Smooth muscle cell (in vitro differentiated cells): ENCODE data around the gene CAAP1. TPM values are rescaled to one million over a fixed set of nuclear protein-coding genes. Genes with fewer than 3 reads are reported as not detected.

ENCODE experiments used
- DNase-seq: peaks from one replicate; lab custom pipeline; 2025; ENCODE audit not compliant: unreplicated experiment; lab: John Stamatoyannopoulos, UW
- H2AFZ ChIP-seq: fragments of 200-600 bp; sonication (generic); 2 replicates; pipeline ENCODE4 v1.6.0; 2016; ENCODE audit warnings: antibody characterized with exemption, low read depth, mild to moderate bottlenecking
- H3F3A ChIP-seq: fragments of 200-600 bp; sonication (generic); 2 replicates; pipeline ENCODE4 v1.6.0; 2017; ENCODE audit warnings: antibody characterized with exemption, low read depth
- H3K27ac ChIP-seq: fragments of 200-600 bp; sonication (generic); 2 replicates; pipeline ENCODE4 v1.5.1; 2016; ENCODE audit warnings: low read depth, mild to moderate bottlenecking
- H3K27me3 ChIP-seq: fragments of 200-600 bp; sonication (generic); 2 replicates; pipeline ENCODE4 v1.6.1; 2016; ENCODE audit warnings: low read depth, mild to moderate bottlenecking
- H3K36me3 ChIP-seq: fragments of 200-600 bp; sonication (generic); 2 replicates; pipeline ENCODE4 v1.5.1; 2016; ENCODE audit warnings: low read depth
- H3K4me1 ChIP-seq: fragments of 200-600 bp; sonication (generic); 2 replicates; pipeline ENCODE4 v1.5.1; 2016; ENCODE audit warnings: low read depth
- H3K4me2 ChIP-seq: fragments of 200-600 bp; sonication (generic); 2 replicates; pipeline ENCODE4 v1.6.0; 2016; ENCODE audit warnings: mild to moderate bottlenecking
- H3K4me3 ChIP-seq: fragments of 200-600 bp; sonication (generic); 2 replicates; pipeline ENCODE4 v1.5.1; 2016; ENCODE audit warnings: mild to moderate bottlenecking
- H3K79me2 ChIP-seq: fragments of 200-600 bp; sonication (generic); 2 replicates; pipeline ENCODE4 v1.6.0; 2016; ENCODE audit warnings: low read depth, mild to moderate bottlenecking
- H3K9ac ChIP-seq: fragments of 200-600 bp; sonication (generic); 2 replicates; pipeline ENCODE4 v1.6.0; 2016; ENCODE audit warnings: low read depth
- H3K9me3 ChIP-seq: fragments of 200-600 bp; sonication (generic); replicated peaks from 2 replicates; pipeline ENCODE4 v1.5.1; 2016; ENCODE audit warnings: low read depth
- H4K20me1 ChIP-seq: fragments of 200-600 bp; sonication (generic); 2 replicates; pipeline ENCODE4 v1.6.0; 2016; ENCODE audit warnings: low read depth
- WGBS: methylation state at CpG from one replicate; pipeline ENCODE4 v1.1.7; 2016; ENCODE audit warnings: low lambda C conversion rate; 5-methylcytosine and 5-hydroxymethylcytosine counted together
- polyA plus RNA-seq: library from polyadenylated mRNA; unstranded; fragments of >200 nt; fragmentation: Nextera tagmentation; extraction: Ambion mirVana; gene quantifications from 2 replicates; pipeline ENCODE4 v1.2.1, GENCODE V29; 2016
- total RNA-seq: library from RNA; depleted of rRNA; stranded (reverse); fragments of >200 nt; gene quantifications from 2 replicates; pipeline ENCODE4 v1.2.3, GENCODE V29; 2014
- TF ChIP-seq, protein P1 (sequence below): fragments of 200-600 bp; sonication (generic); IDR thresholded peaks from 2 replicates; pipeline ENCODE4 v1.5.1; 2017; ENCODE audit warnings: borderline replicate concordance, mild to moderate bottlenecking, antibody characterized with exemption; ENCODE audit not compliant: insufficient read depth, poor library complexity, severe bottlenecking

Gene CAAP1
- total and polyA plus RNA-seq, 2 experiments from 2014 or later: 18.4 to 18.7 TPM

DNA sequence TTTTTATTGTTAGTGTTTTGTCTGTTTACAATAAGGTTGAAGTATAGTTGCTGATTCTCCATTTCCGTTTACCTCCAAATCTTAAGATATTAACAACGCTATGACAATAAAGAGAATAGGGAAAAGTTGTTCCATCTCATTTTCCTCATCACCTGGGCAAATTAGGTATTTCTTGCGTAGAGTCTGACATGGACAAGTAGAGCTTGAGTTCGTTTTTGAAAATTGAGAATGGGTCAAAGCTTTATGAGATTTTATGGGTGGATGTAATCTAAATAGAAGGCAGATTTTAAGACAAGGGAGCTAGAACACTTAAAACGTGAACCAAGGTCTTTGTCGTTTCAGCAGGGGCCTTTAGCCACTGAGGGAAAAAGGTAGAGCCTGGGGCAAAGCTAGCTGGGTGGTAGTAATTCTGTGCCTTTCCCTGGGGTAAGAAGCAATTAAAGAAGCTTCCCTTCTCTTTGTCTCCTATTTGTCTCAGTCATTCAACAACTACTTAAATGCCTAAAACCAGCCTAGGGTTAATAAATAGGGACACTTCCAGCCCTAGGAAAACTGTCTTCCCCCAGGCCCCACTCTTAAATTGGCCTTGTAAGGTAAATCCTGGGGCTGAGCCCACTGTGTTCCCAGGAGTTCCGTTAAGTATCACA, 551 bp upstream of the CAAP1 start:
- Histone ChIP-seq H3K79me2 (peaks cover 38% of the 10 kb centered on the region), H3K4me2 (peak overlapping the region; percentile 95), H3K4me1 (peaks cover 8% of the 10 kb centered on the region), H3K27ac (peak overlapping the region; percentile 95), H3K36me3 (no peaks in the 10 kb centered on the region), H3K9me3 (no peaks in the 10 kb centered on the region), H3K9ac (peak overlapping the region; percentile 95), H2AFZ (peak overlapping the region; percentile 93), H3K4me3 (peak overlapping the region; percentile 93), H3F3A (peaks cover 3% of the 10 kb centered on the region), H3K27me3 (no peaks in the 10 kb centered on the region), H4K20me1 (peaks cover 4% of the 10 kb centered on the region)
- DNase-seq: no peak
- WGBS: 18% methylated on average over 7 of the region's 7 CpGs
- TF ChIP-seq, protein P1, sequence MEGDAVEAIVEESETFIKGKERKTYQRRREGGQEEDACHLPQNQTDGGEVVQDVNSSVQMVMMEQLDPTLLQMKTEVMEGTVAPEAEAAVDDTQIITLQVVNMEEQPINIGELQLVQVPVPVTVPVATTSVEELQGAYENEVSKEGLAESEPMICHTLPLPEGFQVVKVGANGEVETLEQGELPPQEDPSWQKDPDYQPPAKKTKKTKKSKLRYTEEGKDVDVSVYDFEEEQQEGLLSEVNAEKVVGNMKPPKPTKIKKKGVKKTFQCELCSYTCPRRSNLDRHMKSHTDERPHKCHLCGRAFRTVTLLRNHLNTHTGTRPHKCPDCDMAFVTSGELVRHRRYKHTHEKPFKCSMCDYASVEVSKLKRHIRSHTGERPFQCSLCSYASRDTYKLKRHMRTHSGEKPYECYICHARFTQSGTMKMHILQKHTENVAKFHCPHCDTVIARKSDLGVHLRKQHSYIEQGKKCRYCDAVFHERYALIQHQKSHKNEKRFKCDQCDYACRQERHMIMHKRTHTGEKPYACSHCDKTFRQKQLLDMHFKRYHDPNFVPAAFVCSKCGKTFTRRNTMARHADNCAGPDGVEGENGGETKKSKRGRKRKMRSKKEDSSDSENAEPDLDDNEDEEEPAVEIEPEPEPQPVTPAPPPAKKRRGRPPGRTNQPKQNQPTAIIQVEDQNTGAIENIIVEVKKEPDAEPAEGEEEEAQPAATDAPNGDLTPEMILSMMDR: no peak

DNA sequence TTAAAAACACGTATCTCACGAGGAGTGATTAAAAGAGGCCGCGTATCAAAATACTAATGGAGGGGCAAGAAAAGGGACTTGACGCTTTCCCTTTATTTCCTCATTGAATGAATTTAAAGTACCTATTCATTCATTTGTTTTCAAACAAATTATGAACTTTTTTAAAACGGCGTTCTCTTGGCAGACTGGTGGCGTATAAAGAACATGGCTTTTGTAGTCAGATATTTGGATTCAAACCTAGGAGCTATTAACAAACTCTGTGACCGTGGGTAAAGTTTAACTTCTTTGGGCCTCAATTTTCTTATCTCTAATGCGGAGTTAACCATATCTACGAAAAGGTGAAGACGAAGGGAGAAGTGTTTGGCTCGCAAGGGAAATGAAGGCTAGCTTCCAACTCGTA, 876 bp downstream of the CAAP1 start:
- Histone ChIP-seq H3K4me3 (peak overlapping the region; percentile 93), H3F3A (peaks cover 3% of the 10 kb centered on the region), H3K4me2 (peak overlapping the region; percentile 95), H3K9ac (peak overlapping the region; percentile 95), H3K36me3 (no peaks in the 10 kb centered on the region), H2AFZ (peak overlapping the region; percentile 93), H4K20me1 (peaks cover 4% of the 10 kb centered on the region), H3K9me3 (no peaks in the 10 kb centered on the region), H3K27me3 (no peaks in the 10 kb centered on the region), H3K79me2 (peaks cover 52% of the 10 kb centered on the region), H3K27ac (peak overlapping the region; percentile 95), H3K4me1 (peaks cover 8% of the 10 kb centered on the region)
- 1% methylated on average over 14 of the region's 14 CpGs for WGBS
- TF ChIP-seq, protein P1: no peak
- DNase-seq: no peak

DNA sequence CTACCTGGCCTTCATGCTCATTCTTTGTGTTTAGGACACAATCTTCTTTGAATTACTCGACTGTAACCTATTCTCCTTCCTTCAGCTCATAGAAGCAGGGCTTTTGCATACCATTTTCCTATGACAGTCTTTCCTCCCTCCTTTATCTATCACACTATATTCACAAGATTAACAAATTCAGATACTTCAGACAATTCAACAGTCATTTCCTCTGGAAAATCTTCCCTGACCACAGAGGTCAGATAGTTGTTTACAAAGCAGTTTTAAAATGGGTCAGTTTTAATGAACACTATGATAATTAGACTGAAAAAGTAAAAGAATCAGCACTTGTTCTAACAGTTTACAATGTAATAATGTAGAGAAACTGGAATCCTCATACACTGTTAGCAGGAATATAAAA, 4.3 kb downstream of the CAAP1 start:
- Histone ChIP-seq H3F3A (peaks cover under 1% of the 10 kb centered on the region), H3K4me3 (no peak overlapping the region), H3K27ac (no peak overlapping the region), H2AFZ (no peak overlapping the region), H3K27me3 (no peaks in the 10 kb centered on the region), H4K20me1 (peaks cover 14% of the 10 kb centered on the region), H3K79me2 (peaks cover 72% of the 10 kb centered on the region), H3K9ac (no peak overlapping the region), H3K36me3 (peaks cover 10% of the 10 kb centered on the region), H3K4me2 (no peak overlapping the region), H3K9me3 (no peaks in the 10 kb centered on the region), H3K4me1 (peaks cover 8% of the 10 kb centered on the region)
- TF ChIP-seq, protein P1: no peak
- no peak for DNase-seq
- 84% methylated on average over 1 of the region's 1 CpG for WGBS

DNA sequence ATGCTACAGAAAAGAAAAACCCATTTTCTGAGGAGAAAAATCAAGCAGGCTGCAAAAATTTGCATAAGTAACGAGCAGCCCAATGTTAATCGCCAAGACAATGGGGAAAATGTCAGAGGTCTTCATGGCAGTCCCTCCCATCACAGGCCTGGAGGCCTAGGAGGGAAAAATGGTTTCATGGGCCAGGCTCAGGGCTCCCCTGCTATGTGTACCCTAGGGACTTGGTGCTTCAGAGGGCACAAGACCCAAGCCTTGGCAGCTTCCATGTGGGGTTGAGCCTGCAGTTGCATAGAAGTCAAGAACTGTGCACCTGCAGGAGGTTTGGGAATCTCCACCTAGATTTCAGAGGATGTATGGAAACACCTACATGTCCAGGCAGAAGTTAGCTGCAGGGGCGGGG, 10.4 kb downstream of the CAAP1 start:
- WGBS: 97% methylated on average over 3 of the region's 3 CpGs
- no peak for DNase-seq
- Histone ChIP-seq H3K9ac (no peak overlapping the region), H3K4me1 (no peaks in the 10 kb centered on the region), H3K4me3 (no peak overlapping the region), H3K27me3 (no peaks in the 10 kb centered on the region), H3F3A (no peaks in the 10 kb centered on the region), H3K4me2 (no peak overlapping the region), H2AFZ (no peak overlapping the region), H3K79me2 (peaks cover 24% of the 10 kb centered on the region), H3K27ac (no peak overlapping the region), H3K36me3 (peaks cover 10% of the 10 kb centered on the region), H4K20me1 (peaks cover 10% of the 10 kb centered on the region), H3K9me3 (no peaks in the 10 kb centered on the region)
- TF ChIP-seq, protein P1: no peak
